Hematopoietic multipotent progenitor cell treated with erythropoietin and hydrocortisone succinate and interleukin-3 and kit ligand, for 8 days (in vitro differentiated cells): ENCODE measurements around the gene FAM53B.

Experiments
- DNase-seq: peaks from one replicate; pipeline ENCODE4 v3.0.0-alpha.2; 2015

FAM53B gene

GRCh38 chr10:124725791-124726190, 18.4 kb downstream of the FAM53B start:
- no peak for DNase-seq

GRCh38 chr10:124725171-124725631, 19.0 kb downstream of the FAM53B start:
- DNase-seq, result no peak

DNA sequence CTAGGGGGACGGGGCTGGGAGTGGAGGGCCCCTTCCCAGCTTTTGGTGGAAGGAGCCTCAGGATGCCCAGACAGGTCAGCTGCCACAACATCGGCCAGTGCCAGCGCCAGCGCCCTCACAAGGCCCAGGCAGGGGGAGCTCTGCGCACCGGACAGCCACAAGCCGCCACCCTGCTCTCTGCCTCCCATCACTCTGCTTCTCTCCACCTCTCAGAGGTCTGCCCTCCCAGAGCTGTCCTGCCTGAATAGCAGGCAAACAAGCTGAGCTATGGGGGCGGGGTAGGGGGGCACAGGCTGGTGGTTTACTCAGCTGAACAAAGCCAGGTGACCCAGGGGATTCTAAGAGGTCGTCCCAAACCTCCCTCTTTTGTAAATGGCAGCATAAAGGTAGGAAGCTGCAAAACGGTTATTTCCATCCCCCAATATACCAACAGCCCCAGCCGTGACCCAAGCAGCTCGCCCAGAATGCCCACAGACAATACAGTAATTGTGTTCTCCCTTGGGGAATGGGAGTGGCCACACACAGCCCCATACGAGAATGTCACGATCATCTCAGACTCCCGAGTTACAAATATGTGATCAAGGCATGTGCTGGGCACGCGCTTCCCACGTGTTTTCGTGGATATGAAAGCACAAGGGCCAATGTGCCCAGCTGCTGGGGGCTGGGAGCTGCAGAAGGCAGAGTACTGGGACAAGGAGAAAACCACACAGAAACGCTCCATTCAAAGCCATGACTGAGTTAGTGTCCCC, 19.7 kb downstream of the FAM53B start:
- DNase-seq, result no peak

DNA sequence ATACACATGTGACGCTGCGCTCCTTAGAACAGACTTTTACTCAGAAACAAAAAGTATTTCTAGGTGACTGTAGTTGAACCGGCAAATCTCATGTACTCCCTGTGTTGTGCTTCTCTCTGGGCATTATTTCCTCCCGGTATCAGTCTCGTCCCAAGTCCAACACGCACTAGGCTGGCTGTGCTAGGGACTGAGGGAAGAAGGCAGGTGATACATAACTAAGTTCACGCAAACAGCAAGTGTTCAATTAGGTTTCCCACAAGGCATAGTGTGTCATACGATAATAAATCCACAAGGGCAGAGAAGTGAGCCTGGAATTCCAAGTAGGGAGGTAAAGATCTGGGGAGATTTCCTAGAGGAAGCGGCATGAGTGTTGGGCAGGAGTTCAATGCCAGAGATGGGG, 20.4 kb downstream of the FAM53B start:
- DNase-seq, result no peak

- DNase-seq, result peak; percentile 53
These were observed 21.1 kb downstream of the FAM53B start for GRCh38 chr10:124722798-124723783.

GRCh38 chr10:124721330-124722045, 22.7 kb downstream of the FAM53B start:
- DNase-seq, result peak; percentile 74

- DNase-seq, result peak; percentile 95
These were observed 24.8 kb downstream of the FAM53B start for GRCh38 chr10:124719213-124719851.

GRCh38 chr10:124717911-124718741, 26.1 kb downstream of the FAM53B start:
- peak; percentile 98 for DNase-seq

DNA sequence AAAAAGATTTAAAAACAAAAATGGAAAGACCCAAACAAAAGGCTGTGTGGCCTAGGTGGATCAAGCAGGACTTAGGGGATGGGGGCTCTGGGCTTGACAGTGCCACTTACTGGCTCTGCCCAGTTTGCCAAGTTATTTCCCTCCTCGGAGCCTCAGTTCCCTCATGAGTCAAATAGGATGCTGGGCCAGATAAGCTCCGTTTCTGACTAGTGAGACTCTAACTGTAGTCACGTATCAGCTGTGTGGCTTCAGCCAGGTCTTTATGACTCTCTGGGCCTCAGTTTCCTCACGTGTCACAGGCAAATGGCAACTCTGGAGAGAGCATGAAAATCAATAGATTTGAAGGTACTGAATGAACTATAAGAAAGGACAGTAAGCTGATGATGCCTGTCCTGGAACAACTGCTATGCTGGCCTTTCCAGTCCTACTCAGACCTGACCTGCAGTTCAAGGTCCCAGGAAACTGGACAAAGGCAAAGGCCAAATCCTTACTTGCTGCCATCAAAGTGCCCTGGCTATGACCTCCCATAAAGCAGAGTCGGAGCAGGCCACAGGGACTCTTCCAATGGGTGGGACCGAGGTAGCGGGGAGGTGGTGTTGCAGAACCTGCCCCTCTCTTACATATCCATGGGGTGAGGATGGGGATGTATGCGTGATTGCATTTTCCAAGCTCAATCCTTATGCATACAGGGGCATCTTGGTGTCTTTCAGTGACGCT, 27.0 kb downstream of the FAM53B start:
- DNase-seq, result no peak

GRCh38 chr10:124716369-124716768, 27.8 kb downstream of the FAM53B start:
- no peak for DNase-seq

DNA sequence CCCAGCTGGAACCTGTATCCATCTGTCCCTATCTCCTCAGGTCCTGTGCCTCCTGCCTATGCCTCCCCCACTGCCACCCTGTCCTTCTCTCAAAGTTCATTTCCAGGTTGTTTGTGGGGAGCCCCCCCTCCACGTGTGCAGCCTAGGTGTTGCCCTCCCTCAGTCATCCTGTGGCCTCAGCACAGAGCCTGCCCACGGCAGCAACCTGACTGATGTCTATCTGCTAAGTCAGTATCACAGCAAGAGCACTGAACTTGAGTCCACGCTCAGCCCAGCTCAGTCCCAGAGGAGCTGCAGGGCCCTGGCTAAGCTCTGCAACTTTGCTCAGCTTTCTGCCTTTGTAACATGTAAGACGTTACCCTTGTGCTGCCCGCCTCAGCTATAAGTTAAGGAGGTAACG, 28.7 kb downstream of the FAM53B start:
- DNase-seq, result no peak

- DNase-seq, result no peak
These were observed 30.4 kb downstream of the FAM53B start for GRCh38 chr10:124713679-124714255.

- no peak for DNase-seq
These were observed 31.3 kb downstream of the FAM53B start for GRCh38 chr10:124712704-124713407.

- no peak for DNase-seq
These were observed 33.0 kb downstream of the FAM53B start for GRCh38 chr10:124711145-124711544.

- DNase-seq, result no peak
These were observed 33.8 kb downstream of the FAM53B start for GRCh38 chr10:124710266-124710881.

DNA sequence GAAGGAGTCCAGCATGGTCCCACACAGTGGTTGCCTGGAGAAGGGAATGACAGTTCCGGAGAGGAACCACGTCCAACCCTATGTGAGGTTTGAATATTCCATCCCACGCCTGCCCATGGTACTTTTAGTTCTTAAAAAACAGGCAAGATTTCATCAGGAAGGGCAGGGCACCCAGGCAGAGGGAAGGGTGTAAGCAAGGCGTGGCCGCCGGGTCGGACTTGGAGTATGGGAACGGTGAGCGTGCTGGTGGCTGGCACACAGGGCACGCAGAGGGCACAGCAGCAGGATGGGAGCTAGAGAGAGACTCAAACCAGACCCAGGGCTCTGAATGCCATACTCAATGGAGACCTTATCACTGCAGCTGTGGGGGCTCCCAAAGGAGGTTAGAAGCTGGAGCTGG, 34.3 kb downstream of the FAM53B start:
- no peak for DNase-seq

DNA sequence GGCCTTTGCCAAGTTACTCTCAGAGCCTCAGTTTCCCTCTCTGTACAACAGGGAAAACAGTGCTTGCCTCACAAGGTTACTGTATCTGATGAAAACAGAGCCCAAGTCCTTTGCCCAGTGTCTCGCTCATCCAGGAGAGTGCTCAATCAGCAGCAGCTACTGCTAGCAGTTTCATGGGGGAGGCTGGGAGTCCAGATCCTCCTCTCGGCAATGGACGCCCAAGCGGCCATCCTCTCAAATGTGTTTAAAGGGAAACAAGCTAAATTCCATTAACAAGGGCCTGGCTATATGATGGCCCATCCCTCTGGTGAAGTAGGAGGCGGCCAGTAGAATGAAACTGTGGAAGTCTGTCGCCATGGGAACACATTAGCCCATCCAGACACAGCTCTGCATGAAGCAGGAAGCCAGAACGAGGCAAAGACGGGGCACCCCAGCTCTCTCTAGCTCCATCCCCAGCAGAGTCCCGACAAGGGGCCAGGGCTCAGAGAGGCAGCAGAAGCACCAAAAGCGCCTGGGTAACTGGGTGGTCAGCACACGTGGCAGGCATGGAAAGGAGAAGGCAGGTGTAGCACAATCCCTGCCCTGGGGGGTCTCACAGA, 35.2 kb downstream of the FAM53B start:
- no peak for DNase-seq

- DNase-seq, result no peak
These were observed 35.9 kb downstream of the FAM53B start for GRCh38 chr10:124708246-124708779.

DNA sequence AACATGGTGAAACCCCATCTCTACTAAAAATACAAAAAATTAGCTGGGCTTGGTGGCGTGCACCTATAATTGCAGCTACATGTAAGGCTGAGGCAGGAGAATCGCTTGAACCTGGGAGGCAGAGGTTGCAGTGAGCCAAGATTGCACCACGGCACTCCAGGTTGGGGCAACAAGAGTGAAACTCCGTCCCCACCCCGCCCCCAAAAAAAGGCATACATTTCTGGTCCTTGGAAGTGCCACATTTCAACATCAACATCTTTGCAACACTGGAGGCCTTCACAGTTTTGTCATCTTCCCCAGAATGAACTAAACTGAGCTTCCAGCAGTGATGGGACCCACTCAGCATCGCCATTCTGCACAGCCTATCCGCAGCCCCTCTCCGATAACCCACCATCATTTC, 36.6 kb downstream of the FAM53B start:
- DNase-seq, result no peak
